Skeletal muscle satellite cell (primary cell): Measurements from ENCODE around the gene MRTFB.

Experiments
- H3K27me3 ChIP-seq: 2 replicates; pipeline ENCODE4 v1.7.0; 2013; ENCODE audit warnings: low read length; ENCODE audit not compliant: control insufficient read depth, insufficient read depth
- H3K36me3 ChIP-seq: 2 replicates; pipeline ENCODE4 v1.7.0; 2013; ENCODE audit warnings: mild to moderate bottlenecking, control low read depth, low read length; ENCODE audit not compliant: insufficient read depth
- H3K4me1 ChIP-seq: 2 replicates; pipeline ENCODE4 v1.7.0; 2013; ENCODE audit warnings: low read length; ENCODE audit not compliant: control insufficient read depth, insufficient read depth
- H3K4me2 ChIP-seq: 2 replicates; pipeline ENCODE4 v1.7.0; 2013; ENCODE audit warnings: mild to moderate bottlenecking, low read length
- H3K4me3 ChIP-seq: 2 replicates; pipeline ENCODE4 v1.7.0; 2013; ENCODE audit warnings: low read length
- H3K9ac ChIP-seq: 2 replicates; pipeline ENCODE4 v1.7.0; 2013; ENCODE audit warnings: mild to moderate bottlenecking, low read depth, low read length, moderate library complexity
- H3K9me3 ChIP-seq: replicated peaks from 2 replicates; pipeline ENCODE4 v1.7.0; 2013; ENCODE audit warnings: mild to moderate bottlenecking, control low read depth, low read length

MRTFB gene

GRCh38 chr16:14106961-14107360 lies 35.8 kb downstream of the MRTFB start:
- Histone ChIP-seq H3K27me3 (no peaks in the 10 kb centered on the region), H3K4me2 (no peak overlapping the region), H3K4me1 (peaks cover 25% of the 10 kb centered on the region), H3K9me3 (no peaks in the 10 kb centered on the region), H3K4me3 (no peak overlapping the region), H3K36me3 (no peaks in the 10 kb centered on the region), H3K9ac (no peak overlapping the region)

- Histone ChIP-seq H3K4me1 (peaks cover 29% of the 10 kb centered on the region), H3K9me3 (no peaks in the 10 kb centered on the region), H3K27me3 (no peaks in the 10 kb centered on the region), H3K4me2 (no peak overlapping the region), H3K4me3 (no peak overlapping the region), H3K9ac (no peak overlapping the region), H3K36me3 (no peaks in the 10 kb centered on the region)
Observed at GRCh38 chr16:14109077-14109775, 38.1 kb downstream of the MRTFB start.

GRCh38 chr16:14109782-14110727 lies 38.9 kb downstream of the MRTFB start:
- H3K4me2 ChIP-seq: no peak overlapping the region

GRCh38 chr16:14110728-14111251 lies 39.7 kb downstream of the MRTFB start:
- Histone ChIP-seq H3K27me3 (no peaks in the 10 kb centered on the region), H3K4me2 (no peak overlapping the region), H3K9me3 (no peaks in the 10 kb centered on the region), H3K36me3 (no peaks in the 10 kb centered on the region), H3K9ac (no peak overlapping the region), H3K4me1 (peaks cover 29% of the 10 kb centered on the region), H3K4me3 (no peak overlapping the region)

More at GRCh38 chr16:14109782-14110727, 38.9 kb downstream of the MRTFB start:
- Histone ChIP-seq H3K9me3 (no peaks in the 10 kb centered on the region), H3K27me3 (no peaks in the 10 kb centered on the region), H3K9ac (no peak overlapping the region), H3K4me1 (peaks cover 29% of the 10 kb centered on the region), H3K4me3 (no peak overlapping the region), H3K36me3 (no peaks in the 10 kb centered on the region)

GRCh38 chr16:14111713-14112538 lies 40.8 kb downstream of the MRTFB start:
- Histone ChIP-seq H3K4me1 (peaks cover 19% of the 10 kb centered on the region), H3K9me3 (no peaks in the 10 kb centered on the region), H3K36me3 (no peaks in the 10 kb centered on the region), H3K27me3 (no peaks in the 10 kb centered on the region), H3K9ac (no peak overlapping the region), H3K4me2 (no peak overlapping the region), H3K4me3 (no peak overlapping the region)

- H3K4me1 ChIP-seq: peaks cover 18% of the 10 kb centered on the region
- H3K36me3 ChIP-seq: no peaks in the 10 kb centered on the region
- no peak overlapping the region for H3K9ac ChIP-seq
- no peak overlapping the region for H3K4me2 ChIP-seq
- no peaks in the 10 kb centered on the region for H3K9me3 ChIP-seq
- H3K4me3 ChIP-seq: no peak overlapping the region
- H3K27me3 ChIP-seq: no peaks in the 10 kb centered on the region
Observed at GRCh38 chr16:14112539-14112856, 41.4 kb downstream of the MRTFB start.

- Histone ChIP-seq H3K4me1 (peaks cover 18% of the 10 kb centered on the region), H3K4me3 (no peak overlapping the region), H3K9ac (no peak overlapping the region), H3K27me3 (no peaks in the 10 kb centered on the region), H3K36me3 (no peaks in the 10 kb centered on the region), H3K9me3 (no peaks in the 10 kb centered on the region), H3K4me2 (no peak overlapping the region)
Observed at GRCh38 chr16:14113344-14113743, 42.2 kb downstream of the MRTFB start.

- no peak overlapping the region for H3K4me2 ChIP-seq
- H3K27me3 ChIP-seq: no peaks in the 10 kb centered on the region
- H3K9ac ChIP-seq: no peak overlapping the region
- no peaks in the 10 kb centered on the region for H3K9me3 ChIP-seq
- H3K4me3 ChIP-seq: no peak overlapping the region
- no peaks in the 10 kb centered on the region for H3K36me3 ChIP-seq
- peaks cover 3% of the 10 kb centered on the region for H3K4me1 ChIP-seq
Observed at GRCh38 chr16:14117051-14117450, 45.9 kb downstream of the MRTFB start.

GRCh38 chr16:14119799-14120198 lies 48.7 kb downstream of the MRTFB start:
- no peak overlapping the region for H3K4me2 ChIP-seq
- H3K9me3 ChIP-seq: no peaks in the 10 kb centered on the region
- no peaks in the 10 kb centered on the region for H3K27me3 ChIP-seq
- no peak overlapping the region for H3K4me3 ChIP-seq
- no peaks in the 10 kb centered on the region for H3K4me1 ChIP-seq
- H3K9ac ChIP-seq: no peak overlapping the region
- H3K36me3 ChIP-seq: no peaks in the 10 kb centered on the region

- no peaks in the 10 kb centered on the region for H3K9me3 ChIP-seq
- H3K4me3 ChIP-seq: no peak overlapping the region
- H3K4me1 ChIP-seq: no peaks in the 10 kb centered on the region
- H3K27me3 ChIP-seq: no peaks in the 10 kb centered on the region
- no peaks in the 10 kb centered on the region for H3K36me3 ChIP-seq
- H3K9ac ChIP-seq: no peak overlapping the region
- no peak overlapping the region for H3K4me2 ChIP-seq
Observed at GRCh38 chr16:14120335-14120734, 49.2 kb downstream of the MRTFB start.

- no peaks in the 10 kb centered on the region for H3K36me3 ChIP-seq
- no peak overlapping the region for H3K4me3 ChIP-seq
- no peaks in the 10 kb centered on the region for H3K27me3 ChIP-seq
- no peak overlapping the region for H3K9ac ChIP-seq
- peaks cover 3% of the 10 kb centered on the region for H3K4me1 ChIP-seq
- no peaks in the 10 kb centered on the region for H3K9me3 ChIP-seq
- H3K4me2 ChIP-seq: no peak overlapping the region
Observed at GRCh38 chr16:14121142-14121541, 50.0 kb downstream of the MRTFB start.
